H7 (cell line): ENCODE measurements around the gene PRDM11. TPM values are rescaled to one million over a fixed set of nuclear protein-coding genes. Genes with fewer than 3 reads are reported as not detected.

Source experiments
- DNase-seq: peaks from one replicate; pipeline ENCODE4 v3.0.0; 2012
- H3K27me3 ChIP-seq: 2 replicates; pipeline ENCODE4 v1.6.0; 2011; ENCODE audit warnings: mild to moderate bottlenecking, low read length; ENCODE audit not compliant: control insufficient read depth, insufficient read depth
- H3K36me3 ChIP-seq: replicated peaks from 2 replicates; pipeline ENCODE4 v1.5.1; 2011; ENCODE audit warnings: low read length; ENCODE audit not compliant: control insufficient read depth, insufficient read depth
- H3K4me3 ChIP-seq: 2 replicates; pipeline ENCODE4 v1.5.1; 2011; ENCODE audit warnings: low read depth, mild to moderate bottlenecking, control low read depth, low read length, moderate library complexity; ENCODE audit not compliant: insufficient read depth
- total RNA-seq: library from RNA; depleted of rRNA; stranded (reverse); fragments of >200 nt; shearing (Covaris generic); gene quantifications from 2 replicates; pipeline ENCODE4 v1.2.3, GENCODE V29; 2014; rRNA removed

PRDM11 gene
- total RNA-seq, 1 experiment from 2014 or later, result 2.0 TPM

- Histone ChIP-seq H3K27me3 (peaks cover 18% of the 10 kb centered on the region), H3K36me3 (no peaks in the 10 kb centered on the region), H3K4me3 (no peak overlapping the region)
- no peak for DNase-seq
Observed at GRCh38 chr11:45280449-45280848, 134.0 kb downstream of the PRDM11 start.

DNA sequence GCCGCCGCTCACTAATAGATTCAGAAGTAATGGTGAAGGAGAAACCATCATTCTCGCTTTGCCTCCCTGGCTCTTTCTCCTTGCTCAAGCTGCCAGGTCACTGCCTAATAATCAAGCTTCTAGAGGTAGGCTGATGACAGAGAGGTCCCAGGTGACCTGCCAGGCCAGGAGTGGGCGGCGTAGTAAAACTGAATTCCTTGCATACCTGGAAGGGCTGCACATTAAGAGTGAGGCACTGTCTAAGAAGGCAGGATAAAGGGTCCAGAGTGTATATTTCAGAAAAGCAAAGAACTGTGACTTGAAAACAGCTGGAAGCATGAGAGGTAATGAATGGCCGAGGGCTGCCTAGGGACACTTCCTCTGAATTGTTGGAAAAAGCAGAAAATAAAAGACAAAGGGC, 135.6 kb downstream of the PRDM11 start:
- H3K4me3 ChIP-seq, result no peak overlapping the region
- no peak for DNase-seq
- H3K27me3 ChIP-seq, result peaks cover 23% of the 10 kb centered on the region
- H3K36me3 ChIP-seq, result no peaks in the 10 kb centered on the region

Other genes starting within 250 kb of the PRDM11 start
- 34.6 and 46.9 TPM in 2 replicates for gene TP53I11, start 195.8 kb upstream of the PRDM11 start, total RNA-seq
- gene SYT13, start 139.7 kb downstream of the PRDM11 start, total RNA-seq, result 6.1 and 9.6 TPM in 2 replicates